GF-D8 (cell line): ENCODE results near the gene ZNF827.
"Not testable (repeated sequence)": the region's sequence is repeated elsewhere in the genome, so short reads cannot be mapped to it uniquely, and the experiment has no call there.

Experiments used
- DNase-seq: peaks from one replicate; lab custom pipeline; 2025; lab: John Stamatoyannopoulos, UW

ZNF827 gene

DNA sequence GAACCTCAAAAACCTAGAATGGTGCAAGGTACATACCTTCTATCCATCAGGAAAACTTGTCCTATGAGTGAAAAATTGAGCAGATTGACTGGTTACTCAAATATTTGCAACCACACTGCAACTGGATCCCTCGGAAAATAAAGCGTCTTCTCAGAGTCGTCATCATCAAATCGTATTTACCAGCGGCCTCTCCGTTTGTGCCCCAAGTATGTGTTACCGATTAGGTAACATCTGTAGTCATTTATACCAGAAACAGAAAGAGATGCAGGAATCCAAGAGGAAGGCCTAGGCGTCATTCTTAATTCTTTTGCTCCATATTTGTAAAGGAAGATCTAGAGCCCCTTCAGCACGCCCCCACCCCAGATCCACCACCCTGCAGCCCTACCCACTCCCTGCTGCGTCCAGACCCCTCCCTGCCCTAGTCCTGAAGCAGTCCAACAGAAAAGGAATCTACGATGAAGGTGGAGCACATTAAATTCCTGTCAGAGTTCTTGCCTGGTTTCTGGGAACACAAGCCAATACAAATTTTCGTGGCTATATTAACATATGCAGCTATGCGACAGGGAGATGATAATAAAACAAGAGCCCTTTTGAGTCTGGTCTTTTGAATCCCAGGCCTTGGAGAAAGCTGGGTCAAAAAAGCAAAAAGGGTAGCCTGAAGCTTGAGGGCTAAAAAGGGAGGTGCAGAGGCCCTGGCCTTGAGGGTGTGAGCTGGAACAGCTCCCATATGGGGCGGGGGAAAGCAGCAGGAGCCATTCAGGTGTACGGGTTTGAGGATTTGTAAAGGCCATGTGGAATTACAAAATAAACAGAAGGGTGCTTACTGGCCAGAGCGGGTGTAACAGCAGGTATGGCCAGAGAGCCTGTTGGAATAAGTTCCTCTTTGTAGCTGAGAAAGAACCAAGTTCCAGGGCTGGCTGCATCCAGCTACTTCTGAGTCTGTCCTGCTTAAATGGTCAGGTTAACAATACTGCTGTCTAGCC lies 77.0 kb downstream of the ZNF827 start:
- no peak for DNase-seq

DNA sequence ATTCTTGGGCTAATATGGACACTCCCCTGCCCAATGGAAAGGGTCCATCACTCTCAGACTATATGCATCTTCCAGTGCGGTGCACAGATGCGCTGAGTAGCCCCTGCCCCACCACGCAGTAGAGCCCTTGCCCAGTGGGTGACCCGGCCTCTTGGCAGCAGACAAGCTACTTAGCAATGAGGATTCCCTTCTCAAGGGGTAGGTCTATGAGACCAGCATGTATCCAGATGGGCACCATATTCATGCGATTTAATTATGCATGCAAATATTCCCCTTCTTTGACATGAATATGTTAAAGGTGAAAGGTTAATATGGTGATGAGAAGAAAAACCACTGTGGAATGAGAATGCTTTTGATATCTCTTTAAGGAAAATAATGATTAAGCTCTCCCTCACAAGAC lies 77.7 kb downstream of the ZNF827 start:
- no peak for DNase-seq

DNA sequence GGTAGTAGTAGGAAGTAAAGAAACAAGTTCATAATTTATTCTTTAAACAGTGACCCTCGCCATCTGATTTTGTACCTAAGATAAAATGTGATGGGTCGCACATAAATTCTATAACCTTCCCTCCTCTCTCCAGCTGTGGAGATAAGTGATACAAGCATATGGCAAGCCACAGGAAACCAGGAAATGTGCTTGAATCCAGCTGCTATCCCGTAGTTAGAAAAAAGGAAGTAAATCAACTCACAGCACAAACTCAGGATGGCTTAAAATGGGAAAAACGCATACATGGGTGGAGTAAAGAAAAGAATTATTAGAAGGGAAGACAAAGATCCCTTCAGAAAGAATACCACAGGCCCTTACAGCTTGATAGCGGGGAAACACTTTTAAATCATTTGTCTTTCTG lies 78.2 kb downstream of the ZNF827 start:
- no peak for DNase-seq

DNA sequence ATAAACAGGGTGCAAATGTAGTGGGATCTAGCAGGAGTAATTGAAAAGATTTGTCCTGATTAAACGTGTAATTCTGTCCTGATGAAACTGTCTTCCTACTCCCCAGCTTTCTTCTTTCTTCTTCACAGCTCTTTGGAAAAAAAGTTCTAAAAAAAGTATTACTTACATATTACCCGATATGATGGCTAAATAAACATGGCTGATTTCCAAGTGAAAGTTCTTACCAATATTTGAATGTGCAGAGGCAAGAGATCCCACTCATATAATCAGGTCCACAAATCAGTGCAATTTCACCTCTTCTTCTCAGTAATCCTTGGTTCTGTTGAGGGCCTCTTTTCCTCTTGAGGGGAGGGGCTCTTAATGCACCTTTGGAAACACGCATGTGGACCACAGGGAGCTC lies 78.7 kb downstream of the ZNF827 start:
- no peak for DNase-seq

DNA sequence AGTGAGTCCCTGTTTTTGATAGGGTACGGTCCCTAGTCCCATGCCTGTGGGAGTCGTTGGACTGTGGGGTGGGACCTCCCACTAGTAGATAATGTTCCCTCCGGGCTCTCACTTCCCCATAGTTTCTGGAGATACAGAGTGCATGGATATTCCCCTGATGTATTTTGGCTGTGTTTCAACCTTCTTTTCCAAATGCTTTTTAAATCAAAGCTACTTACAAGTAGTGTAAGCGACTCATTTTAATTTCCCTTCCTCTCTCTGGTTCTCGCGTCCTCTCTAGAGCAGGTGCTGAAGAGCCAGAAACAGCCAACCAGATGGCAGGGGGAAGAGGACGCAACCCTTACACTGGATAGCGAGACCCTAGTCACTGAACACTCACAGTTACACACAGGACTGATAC lies 79.2 kb downstream of the ZNF827 start:
- no peak for DNase-seq

DNA sequence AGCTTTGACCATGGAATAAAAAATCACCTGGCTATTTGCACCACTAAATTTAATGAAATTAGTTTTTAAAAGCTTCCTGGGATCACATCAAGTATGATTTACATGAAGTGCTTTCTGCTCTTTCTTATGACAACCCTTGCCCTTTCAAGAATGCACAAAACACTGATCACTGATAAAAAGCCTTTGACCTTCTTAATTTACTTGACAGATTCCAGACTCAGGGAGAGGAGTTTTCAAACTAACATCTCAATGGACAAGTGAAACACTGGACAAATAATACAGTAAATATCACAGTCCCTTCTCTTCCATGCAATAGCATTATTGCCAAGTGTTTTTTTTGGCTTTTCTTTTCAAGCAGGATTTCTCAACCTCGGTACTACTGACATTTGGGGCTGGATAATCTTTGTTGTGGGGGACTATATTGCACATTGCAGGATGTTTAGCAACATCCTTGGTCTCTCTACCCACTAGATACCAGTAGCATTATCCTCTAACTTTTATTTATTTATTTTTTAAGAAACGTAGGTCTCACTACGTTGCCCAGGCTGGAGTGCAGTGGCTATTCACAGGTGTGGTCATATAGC lies 86.3 kb downstream of the ZNF827 start:
- no peak for DNase-seq

DNA sequence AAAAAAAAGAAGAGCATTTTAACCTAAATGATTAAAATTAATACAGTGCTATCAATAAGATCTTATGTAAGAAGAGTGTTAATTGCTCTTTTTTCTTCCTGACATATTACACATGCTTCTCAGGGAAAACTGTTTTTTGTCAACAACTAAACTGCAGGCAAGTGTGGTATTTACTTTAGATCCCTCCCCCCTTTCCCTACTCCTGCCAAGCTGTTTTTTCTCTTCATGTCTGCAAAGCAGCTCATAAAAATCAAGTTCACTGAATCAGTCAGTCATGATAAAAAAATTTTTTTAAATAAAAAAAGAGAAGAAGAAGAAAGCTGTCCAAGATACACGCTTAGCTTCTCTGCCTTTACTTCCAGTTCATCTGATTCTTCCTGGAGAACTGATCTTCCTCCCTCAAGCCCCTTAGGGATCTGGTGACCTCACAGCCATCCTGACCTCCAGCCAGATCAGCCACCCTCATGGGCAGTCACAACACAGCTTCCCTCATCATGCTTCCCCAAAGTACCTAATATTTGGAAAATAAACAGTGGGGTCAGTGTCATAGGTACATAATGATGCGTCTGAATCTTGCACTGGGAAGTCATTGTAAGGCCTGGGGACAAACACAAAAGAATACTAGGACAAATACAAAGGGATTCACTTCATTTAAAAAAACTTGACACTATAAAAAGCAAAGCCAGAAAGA lies 87.0 kb downstream of the ZNF827 start:
- no peak for DNase-seq

DNA sequence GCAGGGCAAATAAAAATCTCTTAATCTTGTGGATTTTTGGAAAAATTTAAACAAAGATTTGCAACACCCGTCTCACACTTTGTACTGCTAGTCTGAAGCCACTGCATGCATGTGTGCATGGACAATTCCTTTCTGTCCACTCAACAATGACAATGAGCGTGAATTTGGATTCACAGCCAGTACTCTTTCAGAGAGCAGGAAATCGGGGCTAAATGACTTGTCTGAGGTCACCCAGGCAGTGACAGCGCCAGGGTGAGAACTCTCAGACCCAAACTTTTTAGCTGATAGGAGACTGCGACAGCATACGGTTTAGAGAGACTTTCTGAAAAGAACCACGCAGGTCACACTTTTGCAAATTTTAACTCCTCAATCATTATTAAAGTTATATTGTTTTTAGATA lies 90.9 kb downstream of the ZNF827 start:
- DNase-seq = no peak

DNA sequence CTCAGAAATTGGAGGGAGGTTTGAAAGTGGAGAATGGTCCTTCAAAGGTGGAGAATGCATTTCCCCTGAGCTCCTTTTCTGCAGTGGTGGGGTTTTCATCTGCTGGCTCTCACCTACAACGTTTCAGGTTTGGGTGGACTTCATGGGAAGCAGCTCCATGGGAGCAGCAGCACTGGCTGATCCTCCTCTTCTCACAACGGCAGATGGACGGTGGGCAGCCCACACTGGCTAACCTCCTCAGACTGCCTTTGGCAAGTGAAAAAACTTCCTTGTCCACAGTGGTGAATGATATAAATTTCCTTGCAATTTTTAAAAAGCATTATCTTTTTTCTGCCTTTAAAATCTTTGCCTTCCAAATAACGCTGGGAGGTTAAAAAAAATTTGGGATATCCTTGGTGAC lies 93.5 kb downstream of the ZNF827 start:
- no peak for DNase-seq

DNA sequence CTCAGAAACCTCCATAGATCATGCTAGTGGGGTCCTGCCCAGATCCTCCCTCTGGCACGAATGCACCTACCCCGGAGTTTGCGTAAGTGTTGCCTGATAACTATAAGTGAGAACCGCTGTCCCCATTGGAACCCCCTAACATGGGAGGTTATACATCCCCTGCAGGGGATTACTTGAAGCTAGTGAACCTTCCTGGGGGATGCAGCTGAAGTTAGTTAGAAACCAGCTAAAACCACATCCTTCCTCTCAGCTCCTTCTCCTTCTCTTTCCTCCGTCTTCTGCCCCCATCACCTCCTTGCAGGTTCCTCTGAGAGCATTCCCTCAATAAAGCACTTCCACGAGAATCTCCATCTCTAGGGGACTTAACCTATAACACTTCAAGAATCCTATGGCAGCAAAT lies 95.0 kb downstream of the ZNF827 start:
- no peak for DNase-seq

DNA sequence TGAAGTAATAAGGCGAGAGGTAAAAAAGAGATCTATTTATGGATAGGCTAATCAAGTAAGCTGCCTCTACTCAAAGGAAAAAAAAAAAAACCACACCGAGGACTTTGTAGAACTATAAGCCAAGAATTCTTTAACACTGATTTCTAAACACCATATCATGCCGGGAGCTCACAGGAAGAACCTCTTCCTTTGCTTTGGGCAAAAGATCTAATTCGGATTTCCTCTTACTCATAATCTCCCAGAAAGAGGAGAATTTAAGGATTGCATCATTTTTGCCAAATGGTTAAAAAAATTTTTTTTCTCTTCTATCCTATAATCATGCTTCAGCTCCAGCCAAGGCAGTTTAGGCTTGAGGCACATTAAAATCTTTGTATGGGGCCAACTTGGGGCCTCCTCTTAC lies 95.5 kb downstream of the ZNF827 start:
- DNase-seq = no peak

DNA sequence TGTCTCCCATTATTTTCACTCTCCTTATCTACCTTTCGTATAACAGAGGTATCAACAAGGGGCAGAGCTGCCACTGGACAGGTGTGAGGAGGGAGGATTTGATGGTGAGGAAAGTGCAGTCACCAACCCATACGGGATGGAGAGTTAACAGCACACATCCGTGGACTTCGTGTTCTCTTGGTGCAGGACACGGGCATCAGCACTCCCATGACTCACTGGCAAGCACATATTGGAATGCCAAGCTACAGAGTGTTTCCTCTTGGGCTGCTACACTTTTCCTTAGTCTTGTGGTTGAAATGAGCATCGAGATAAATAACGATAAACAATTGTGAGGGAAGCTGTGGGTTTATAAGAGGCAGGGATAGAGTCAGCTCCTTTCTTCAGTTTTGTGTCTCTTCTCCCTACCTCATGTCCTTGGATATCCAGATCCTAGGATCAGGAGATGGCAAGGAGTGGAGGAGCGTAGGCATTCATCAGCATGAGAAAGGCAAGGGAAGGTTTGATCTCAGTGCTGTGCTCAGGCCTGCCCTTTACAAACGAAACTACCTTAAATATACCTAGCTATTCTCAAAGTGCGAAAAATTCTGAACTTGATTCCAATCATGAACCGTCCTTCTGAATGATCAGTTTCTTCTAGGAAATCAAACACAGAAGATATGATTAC lies 96.3 kb downstream of the ZNF827 start:
- DNase-seq = no peak

DNA sequence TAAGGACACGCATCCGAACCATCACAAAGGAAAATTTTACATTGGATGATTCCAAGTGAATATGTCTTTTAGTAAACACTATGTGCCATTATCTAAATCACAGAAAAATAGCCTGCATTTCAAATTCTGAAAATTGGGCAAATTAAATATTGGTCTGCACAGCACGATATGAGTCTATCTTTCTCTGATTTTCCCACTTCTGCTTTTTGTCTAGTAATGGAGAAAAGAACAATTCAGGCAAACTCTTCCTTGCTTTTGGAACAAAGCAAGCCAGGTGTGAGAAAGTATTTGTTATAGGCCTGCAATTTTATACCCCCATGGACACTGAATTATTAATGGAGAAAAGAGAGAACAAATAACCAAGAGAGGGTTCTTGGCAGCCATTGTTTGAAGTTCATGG lies 97.8 kb downstream of the ZNF827 start:
- DNase-seq = no peak

DNA sequence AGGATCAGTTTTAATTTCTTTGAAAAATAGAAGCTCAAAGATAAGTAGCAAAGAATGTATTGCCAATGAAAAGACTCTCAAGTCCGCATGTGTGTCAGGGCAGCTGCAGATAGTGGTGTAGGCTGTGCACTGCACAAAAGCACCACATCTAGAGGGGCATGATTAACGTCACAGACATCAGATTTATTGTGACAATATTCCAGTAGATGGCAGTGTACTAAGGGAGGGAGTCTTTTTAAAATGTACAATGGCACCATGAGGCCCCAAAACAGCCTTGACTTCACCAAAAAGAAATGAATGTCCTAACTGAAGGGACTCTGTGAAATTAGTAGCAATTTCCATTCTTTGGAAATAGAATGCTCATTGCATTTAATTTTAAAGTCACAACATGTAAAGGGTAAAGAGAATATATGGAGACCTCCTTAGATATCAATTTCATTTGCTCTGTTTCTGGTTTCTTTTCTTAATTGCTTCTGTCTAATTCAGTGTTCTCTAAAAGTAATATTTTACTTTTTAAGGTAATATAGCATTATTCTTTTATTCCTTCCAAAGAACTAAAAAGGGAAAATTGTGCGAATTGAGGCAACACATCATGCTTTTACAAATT lies 98.4 kb downstream of the ZNF827 start:
- DNase-seq = no peak

DNA sequence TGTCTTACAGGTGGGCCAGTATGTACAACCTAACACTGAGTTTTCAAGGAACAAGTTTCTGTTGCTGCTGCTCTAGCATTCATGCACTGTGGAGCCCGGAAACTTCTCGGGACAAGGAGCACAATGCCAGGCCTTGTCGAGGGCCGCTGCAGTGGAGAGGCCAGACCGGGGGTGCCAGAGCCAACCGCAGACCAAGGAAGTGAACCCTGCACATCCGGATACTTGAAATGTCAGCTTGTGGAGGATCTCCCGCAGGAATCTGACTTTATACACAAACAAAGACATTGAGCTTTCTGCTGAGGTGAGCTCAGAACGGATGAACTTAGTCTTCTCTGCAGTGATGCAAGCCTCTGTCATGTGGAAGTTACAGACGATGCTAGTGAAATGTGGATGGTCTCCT lies 99.5 kb downstream of the ZNF827 start:
- no peak for DNase-seq

DNA sequence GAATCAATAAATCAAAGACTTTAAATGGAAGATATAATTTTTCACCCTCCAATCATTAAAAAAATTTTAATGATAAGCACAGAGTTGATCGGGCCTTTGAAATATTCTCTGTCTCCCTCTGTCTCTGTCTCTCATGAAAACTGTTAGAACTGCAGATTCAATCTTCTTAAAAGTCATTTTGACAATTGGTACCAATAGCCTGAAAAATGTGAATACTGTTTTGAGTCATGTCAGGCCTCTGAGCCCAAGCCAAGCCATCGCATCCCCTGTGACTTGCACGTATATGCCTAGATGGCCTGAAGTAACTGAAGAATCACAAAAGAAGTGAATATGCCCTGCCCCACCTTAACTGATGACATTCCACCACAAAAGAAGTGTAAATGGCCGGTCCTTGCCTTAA lies 106.2 kb downstream of the ZNF827 start:
- DNase-seq = not testable (repeated sequence)

DNA sequence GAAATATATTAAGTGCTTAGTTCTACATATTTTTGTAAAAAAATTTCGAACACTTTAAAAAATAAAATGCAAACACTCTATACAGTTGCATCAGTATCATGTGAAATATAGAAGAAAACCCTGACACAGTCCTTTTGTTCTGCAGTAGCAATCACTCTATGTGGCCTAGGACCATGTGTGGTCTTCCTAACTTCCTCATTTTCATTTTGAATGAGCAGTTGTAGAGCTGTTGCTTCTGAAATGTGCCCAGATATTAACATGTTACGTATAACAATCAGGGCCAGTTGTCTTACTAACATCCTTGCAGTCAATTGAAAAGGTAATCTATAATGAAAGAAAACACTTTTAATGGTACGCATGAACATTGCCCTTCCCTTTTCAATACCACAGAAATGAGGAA lies 107.9 kb downstream of the ZNF827 start:
- DNase-seq = no peak

DNA sequence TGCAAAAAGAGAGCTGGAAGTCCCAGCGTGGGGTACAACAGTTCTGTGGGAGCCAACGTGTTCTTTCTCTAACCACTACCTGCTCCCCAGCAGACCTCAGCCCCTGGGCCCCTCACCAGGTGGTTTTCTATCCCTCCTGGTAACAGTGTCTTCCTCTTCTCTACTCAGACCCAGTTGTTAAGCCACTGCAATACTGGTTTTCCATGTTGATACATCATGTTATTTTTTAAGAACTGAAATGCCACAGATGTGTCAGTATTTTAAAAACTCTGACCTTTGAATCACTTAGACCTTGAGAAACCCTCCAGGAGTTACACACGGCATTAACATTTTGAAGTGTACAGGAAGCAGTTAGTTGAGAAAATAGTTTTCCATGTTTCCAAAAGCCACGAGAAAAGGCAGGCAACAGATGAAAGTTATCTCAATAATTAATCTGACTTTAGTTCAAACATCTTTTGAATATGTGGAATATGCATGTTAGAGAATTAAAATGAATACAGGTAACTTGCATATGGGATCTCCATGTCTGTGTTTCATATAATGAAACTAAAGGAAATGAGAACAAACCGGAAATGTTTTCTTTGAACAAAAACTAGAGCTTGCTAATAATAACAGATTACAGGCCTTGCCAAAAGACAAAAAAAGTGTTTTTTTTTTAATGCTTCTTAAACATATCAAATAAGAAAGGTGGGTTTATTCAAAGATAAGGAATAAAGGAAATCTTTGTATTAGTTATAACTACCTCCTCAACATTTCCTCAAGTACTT lies 108.8 kb downstream of the ZNF827 start:
- no peak for DNase-seq

DNA sequence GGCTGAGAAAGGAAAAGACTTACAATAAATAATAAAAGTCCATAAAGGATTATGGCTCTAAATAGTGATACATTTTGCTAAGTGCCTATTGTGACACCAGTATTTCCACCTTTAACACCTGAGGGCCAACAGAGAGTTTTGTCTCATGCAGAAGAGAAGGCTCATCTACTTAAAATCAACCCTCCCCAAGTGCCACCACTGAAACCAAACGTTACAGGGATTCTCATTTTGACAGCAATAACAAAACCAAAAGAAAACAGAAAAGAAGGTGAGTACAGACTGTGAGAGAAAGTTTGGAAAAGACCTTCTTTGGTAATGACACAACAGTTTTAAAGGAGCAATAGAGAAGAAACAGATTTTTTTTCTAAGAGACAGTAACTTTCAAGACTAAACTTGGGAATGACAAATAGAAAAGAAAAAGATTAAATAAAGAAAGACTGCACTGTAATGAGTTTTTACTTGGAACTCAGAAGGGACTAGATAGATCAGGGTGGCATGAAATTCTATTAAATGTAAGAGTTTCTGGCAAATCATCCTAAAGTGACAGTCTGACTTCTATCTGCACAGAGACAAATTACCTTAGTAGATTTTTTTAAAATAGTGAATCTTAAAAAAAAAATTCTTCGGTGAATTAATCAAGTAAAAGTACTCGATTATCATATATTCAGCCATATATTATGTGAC lies 109.7 kb downstream of the ZNF827 start:
- DNase-seq = no peak

DNA sequence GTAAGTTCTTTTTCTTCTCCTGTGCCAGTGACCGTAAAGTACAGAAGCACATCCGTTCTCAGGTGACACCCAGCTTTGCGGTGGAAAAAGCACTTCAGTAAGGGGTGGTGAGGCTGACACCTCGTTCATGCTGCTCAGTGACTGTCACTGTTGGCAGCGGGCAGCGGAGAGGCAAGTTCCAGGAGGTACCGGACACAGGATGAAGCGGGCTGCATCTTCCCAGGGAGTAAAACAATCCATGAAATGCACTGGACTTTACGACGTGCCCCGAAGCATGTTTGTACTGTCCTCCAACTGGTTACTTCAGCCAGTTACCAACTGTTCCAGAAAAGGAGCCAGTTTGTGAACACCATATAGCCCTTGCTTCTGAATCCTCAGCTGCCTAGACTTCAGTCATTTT lies 110.7 kb downstream of the ZNF827 start:
- DNase-seq = no peak

DNA sequence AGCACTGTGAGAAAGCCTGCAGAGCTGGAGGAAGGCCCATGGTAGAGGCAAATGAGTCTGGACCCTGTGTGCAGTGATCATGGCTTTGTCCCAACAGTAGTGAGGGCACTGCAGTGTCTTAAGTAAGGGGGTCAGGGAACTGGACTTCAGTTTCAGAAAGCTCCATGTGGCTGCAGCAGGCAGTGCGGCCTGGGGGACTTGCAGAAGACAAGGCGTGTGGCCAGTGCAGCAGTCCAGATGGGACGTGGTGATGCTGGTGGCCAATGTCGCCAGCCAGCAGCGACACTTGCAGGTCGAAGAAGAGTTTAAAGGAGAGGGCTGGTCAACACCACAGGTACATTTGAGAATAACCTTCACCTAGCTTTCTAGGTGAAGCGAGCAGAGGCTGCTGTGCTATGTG lies 113.4 kb downstream of the ZNF827 start:
- DNase-seq = no peak
